ENCODE data around the gene TGDS.

TGDS gene

GRCh38 chr13:94630858-94631257 lies 34.9 kb upstream of the TGDS start:
- Histone ChIP-seq H3K27ac (ENCODE audit: low read depth, low read length, poor library complexity, severe bottlenecking) (no peak overlapping the region), H2AFZ (ENCODE audit: low read length) (no peak overlapping the region), H4K20me1 (ENCODE audit: insufficient read depth, low read length) (no peaks in the 10 kb centered on the region), H3K9ac (ENCODE audit: low read length) (no peak overlapping the region), H3K9me2 (ENCODE audit: low read depth, low read length) (no peaks in the 10 kb centered on the region), H3K4me2 (ENCODE audit: low read length) (no peak overlapping the region), H3K36me3 (ENCODE audit: insufficient read depth, low read length) (peaks cover 32% of the 10 kb centered on the region; the same call in 1 of the 2 replicates), H3K79me2 (ENCODE audit: insufficient read depth, low read length) (no peaks in the 10 kb centered on the region), H3K9me3 (ENCODE audit: low read length) (no peaks in the 10 kb centered on the region), H3K27me3 (ENCODE audit: insufficient read depth, low read length) (no peaks in the 10 kb centered on the region), H3K4me3 (ENCODE audit: low read depth, low read length, poor library complexity, severe bottlenecking) (no peak overlapping the region), H3K4me1 (ENCODE audit: insufficient read depth, low read length, severe bottlenecking) (no peaks in the 10 kb centered on the region), H3F3A (ENCODE audit: insufficient read depth, low read length) (no peaks in the 10 kb centered on the region)
- no peak for TF ChIP-seq CTCF (IDR thresholded peaks at IDR 0.05; ENCODE audit: low read length)
- TF ChIP-seq EZH2 (IDR thresholded peaks at IDR 0.05; ENCODE audit: borderline replicate concordance, low read length) = no peak

GRCh38 chr13:94623316-94623715 lies 27.4 kb upstream of the TGDS start:
- H3K4me3 ChIP-seq (ENCODE audit: low read depth, low read length, poor library complexity, severe bottlenecking) = no peak overlapping the region
- H3F3A ChIP-seq (ENCODE audit: insufficient read depth, low read length) = no peaks in the 10 kb centered on the region
- H2AFZ ChIP-seq (ENCODE audit: low read length) = no peak overlapping the region
- H4K20me1 ChIP-seq (ENCODE audit: insufficient read depth, low read length) = no peaks in the 10 kb centered on the region
- H3K27ac ChIP-seq (ENCODE audit: low read depth, low read length, poor library complexity, severe bottlenecking) = no peak overlapping the region
- TF ChIP-seq CTCF (IDR thresholded peaks at IDR 0.05; ENCODE audit: low read length) (no peak), EZH2 (IDR thresholded peaks at IDR 0.05; ENCODE audit: borderline replicate concordance, low read length) (no peak)
- H3K9me3 ChIP-seq (ENCODE audit: low read length) = no peaks in the 10 kb centered on the region
- peaks cover 65% of the 10 kb centered on the region for H3K36me3 ChIP-seq (ENCODE audit: insufficient read depth, low read length)
- H3K27me3 ChIP-seq (ENCODE audit: insufficient read depth, low read length) = no peaks in the 10 kb centered on the region
- H3K9me2 ChIP-seq (ENCODE audit: low read depth, low read length) = no peaks in the 10 kb centered on the region
- no peaks in the 10 kb centered on the region for H3K79me2 ChIP-seq (ENCODE audit: insufficient read depth, low read length)
- no peak overlapping the region for H3K9ac ChIP-seq (ENCODE audit: low read length)
- no peaks in the 10 kb centered on the region for H3K4me1 ChIP-seq (ENCODE audit: insufficient read depth, low read length, severe bottlenecking)
- no peak overlapping the region for H3K4me2 ChIP-seq (ENCODE audit: low read length)

- no peak for TF ChIP-seq EZH2 (IDR thresholded peaks at IDR 0.05; ENCODE audit: borderline replicate concordance, low read length)
- TF ChIP-seq CTCF (IDR thresholded peaks at IDR 0.05; ENCODE audit: low read length) = no peak
- H2AFZ ChIP-seq (ENCODE audit: low read length) = no peak overlapping the region
- H3K79me2 ChIP-seq (ENCODE audit: insufficient read depth, low read length) = no peaks in the 10 kb centered on the region
- no peak overlapping the region for H3K9ac ChIP-seq (ENCODE audit: low read length)
- no peak overlapping the region for H3K4me3 ChIP-seq (ENCODE audit: low read depth, low read length, poor library complexity, severe bottlenecking)
- no peaks in the 10 kb centered on the region for H3F3A ChIP-seq (ENCODE audit: insufficient read depth, low read length)
- no peaks in the 10 kb centered on the region for H3K9me3 ChIP-seq (ENCODE audit: low read length)
- H3K9me2 ChIP-seq (ENCODE audit: low read depth, low read length) = no peaks in the 10 kb centered on the region
- peaks cover 60% of the 10 kb centered on the region for H3K36me3 ChIP-seq (ENCODE audit: insufficient read depth, low read length)
- H3K4me1 ChIP-seq (ENCODE audit: insufficient read depth, low read length, severe bottlenecking) = no peaks in the 10 kb centered on the region
- H3K27me3 ChIP-seq (ENCODE audit: insufficient read depth, low read length) = no peaks in the 10 kb centered on the region
- H3K27ac ChIP-seq (ENCODE audit: low read depth, low read length, poor library complexity, severe bottlenecking) = no peak overlapping the region
- H3K4me2 ChIP-seq (ENCODE audit: low read length) = no peak overlapping the region
- H4K20me1 ChIP-seq (ENCODE audit: insufficient read depth, low read length) = no peaks in the 10 kb centered on the region
These were observed 26.4 kb upstream of the TGDS start for GRCh38 chr13:94622344-94622743.

Data from OCI-LY1 (cell line).